Measurements from ENCODE around the gene LPCAT4. TPM values are rescaled to one million over a fixed set of nuclear protein-coding genes. Genes with fewer than 3 reads are reported as not detected.
A peak's percentile ranks its signal among the peaks of the same experiment; 100 is the strongest.

The LPCAT4 gene
- total RNA-seq, 1 donor from 2014 or later, result 47.4 TPM

DNA sequence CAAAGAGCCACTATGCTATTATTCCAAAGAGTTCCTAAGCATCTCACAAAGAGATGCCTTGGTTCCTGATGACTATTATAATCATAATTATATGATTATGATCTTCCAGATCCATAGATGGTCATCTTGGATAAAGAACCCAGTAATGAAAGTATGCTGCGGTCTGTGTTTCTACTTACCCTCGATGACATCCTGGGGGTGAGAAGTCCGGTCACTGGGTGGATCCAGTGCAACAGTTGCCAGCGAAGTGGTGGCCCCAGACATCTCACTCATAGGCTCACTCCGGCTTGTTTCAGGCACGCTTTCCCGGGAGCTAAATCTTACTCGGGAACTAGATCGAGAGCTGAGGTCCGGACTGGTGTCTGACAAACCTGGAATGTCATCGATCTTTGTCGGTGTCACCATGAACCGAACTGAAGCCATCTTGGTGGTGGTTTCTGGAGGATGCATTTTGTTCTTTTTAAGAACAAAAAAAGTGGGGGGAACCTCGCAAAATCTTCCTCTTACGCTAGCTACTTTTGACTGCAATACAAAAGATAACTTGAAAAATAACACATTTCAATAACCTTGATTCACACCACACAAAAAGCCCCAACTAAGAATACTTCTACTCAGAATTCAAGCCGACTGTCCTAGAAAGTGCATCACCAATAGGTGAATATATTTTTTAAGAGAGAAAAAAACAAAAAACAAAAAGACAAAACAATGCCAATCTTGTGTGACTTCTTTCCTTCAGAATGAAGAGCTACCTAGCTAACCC is 30.6 kb downstream of the LPCAT4 start:
- H3K9me3 ChIP-seq, result no peaks in the 10 kb centered on the region
- no peak for DNase-seq (ENCODE audit: extremely low spot score in 2 of 2)
- no peaks in the 10 kb centered on the region for H3K27me3 ChIP-seq
- TF ChIP-seq, protein P1, sequence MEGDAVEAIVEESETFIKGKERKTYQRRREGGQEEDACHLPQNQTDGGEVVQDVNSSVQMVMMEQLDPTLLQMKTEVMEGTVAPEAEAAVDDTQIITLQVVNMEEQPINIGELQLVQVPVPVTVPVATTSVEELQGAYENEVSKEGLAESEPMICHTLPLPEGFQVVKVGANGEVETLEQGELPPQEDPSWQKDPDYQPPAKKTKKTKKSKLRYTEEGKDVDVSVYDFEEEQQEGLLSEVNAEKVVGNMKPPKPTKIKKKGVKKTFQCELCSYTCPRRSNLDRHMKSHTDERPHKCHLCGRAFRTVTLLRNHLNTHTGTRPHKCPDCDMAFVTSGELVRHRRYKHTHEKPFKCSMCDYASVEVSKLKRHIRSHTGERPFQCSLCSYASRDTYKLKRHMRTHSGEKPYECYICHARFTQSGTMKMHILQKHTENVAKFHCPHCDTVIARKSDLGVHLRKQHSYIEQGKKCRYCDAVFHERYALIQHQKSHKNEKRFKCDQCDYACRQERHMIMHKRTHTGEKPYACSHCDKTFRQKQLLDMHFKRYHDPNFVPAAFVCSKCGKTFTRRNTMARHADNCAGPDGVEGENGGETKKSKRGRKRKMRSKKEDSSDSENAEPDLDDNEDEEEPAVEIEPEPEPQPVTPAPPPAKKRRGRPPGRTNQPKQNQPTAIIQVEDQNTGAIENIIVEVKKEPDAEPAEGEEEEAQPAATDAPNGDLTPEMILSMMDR (IDR thresholded peaks at IDR 0.05), result no peak
- TF ChIP-seq POLR2A (IDR thresholded peaks at IDR 0.05) (no peak), POLR2AphosphoS5 (IDR thresholded peaks at IDR 0.05; ENCODE audit: insufficient read depth in 1 of 2, low read depth in 1 of 2) (no peak)
- H3K4me3 ChIP-seq, result peak overlapping the region; percentile 58 to 93
- H3K36me3 ChIP-seq, result peaks cover 0 to 7% of the 10 kb centered on the region in 2 donors
- peak overlapping the region; percentile 93 for H3K27ac ChIP-seq
- intact Hi-C loops (cut with DNase I), result no loop called here
- peaks cover 51% of the 10 kb centered on the region for H3K4me1 ChIP-seq

DNA sequence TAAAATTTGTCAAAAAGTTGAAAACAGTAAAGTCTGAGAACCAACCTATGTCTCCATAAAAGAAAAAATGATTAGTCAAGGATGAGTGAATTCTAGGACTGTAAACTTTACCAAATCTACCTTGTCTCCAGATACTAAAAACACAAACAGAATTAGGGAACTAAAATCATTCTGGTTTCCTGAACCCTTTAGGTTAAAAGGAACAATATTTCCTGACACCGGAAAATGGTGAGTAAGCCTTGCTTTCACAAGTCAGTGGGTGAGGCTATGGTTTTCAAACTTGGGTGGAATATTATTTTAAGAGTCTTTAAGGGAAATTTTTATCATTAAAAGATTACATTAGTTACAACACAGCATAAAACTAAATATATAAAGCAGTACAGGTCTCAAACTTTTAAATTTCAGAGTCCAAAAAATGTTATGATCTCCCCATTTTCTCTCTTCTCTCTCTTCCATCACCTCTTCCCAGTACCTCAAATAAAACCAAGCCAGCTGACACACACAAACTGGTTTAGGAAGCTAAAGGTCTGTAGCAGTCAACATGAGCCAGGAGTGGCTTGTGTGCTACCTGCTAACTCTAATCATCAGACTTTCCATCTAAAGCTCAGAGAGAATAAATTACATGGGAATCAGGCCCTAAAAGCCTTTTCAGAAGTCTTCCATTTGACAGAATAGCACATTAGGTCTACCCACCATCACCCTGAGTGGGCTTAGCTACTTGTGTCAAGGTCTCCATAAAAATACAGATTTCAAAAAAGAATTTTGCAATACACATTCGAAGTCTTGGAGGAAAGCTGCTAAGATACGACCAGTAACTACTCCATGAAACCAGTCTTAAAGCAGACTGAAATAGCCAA is 31.6 kb downstream of the LPCAT4 start:
- Histone ChIP-seq H3K9me3 (no peaks in the 10 kb centered on the region), H3K27me3 (no peaks in the 10 kb centered on the region), H3K36me3 (peaks cover 0 to 7% of the 10 kb centered on the region in 2 donors), H3K27ac (peak overlapping the region; percentile 60), H3K4me1 (peaks cover 41% of the 10 kb centered on the region), H3K4me3 (peak overlapping the region in 1 of 2 donors; percentile 93)
- intact Hi-C loops (cut with DNase I), result no loop called here
- no peak for DNase-seq (ENCODE audit: extremely low spot score in 2 of 2)
- no peak for TF ChIP-seq POLR2A (IDR thresholded peaks at IDR 0.05)
- peak in 1 of 2 donors; percentile 46 for TF ChIP-seq POLR2AphosphoS5 (IDR thresholded peaks at IDR 0.05; ENCODE audit: insufficient read depth in 1 of 2, low read depth in 1 of 2)

DNA sequence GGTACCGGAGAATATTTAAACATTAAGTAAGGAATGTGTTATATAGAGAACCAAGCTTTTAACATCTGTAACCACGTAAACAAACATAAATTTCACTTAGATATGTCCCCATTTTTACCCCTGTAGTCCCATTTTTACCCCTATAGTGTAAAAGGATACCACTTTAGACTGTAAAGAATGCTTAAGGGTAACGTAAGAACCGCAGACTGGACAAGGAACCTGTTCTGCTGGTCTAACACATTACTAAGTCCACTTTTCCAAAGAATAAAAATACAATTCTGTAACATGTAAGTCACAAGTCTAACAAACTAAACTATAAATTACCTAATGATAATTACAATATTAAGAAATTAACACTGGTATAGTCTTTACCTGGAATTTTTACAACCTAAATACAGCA is 32.3 kb downstream of the LPCAT4 start:
- Histone ChIP-seq H3K4me1 (peaks cover 35% of the 10 kb centered on the region), H3K4me3 (peak overlapping the region in 1 of 2 donors; percentile 7), H3K27ac (peak overlapping the region; percentile 36), H3K9me3 (no peaks in the 10 kb centered on the region), H3K27me3 (no peaks in the 10 kb centered on the region), H3K36me3 (peaks cover 0 to 3% of the 10 kb centered on the region in 2 donors)
- intact Hi-C loops (cut with DNase I), result no loop called here
- no peak for DNase-seq (ENCODE audit: extremely low spot score in 2 of 2)
- TF ChIP-seq POLR2A (IDR thresholded peaks at IDR 0.05) (no peak), POLR2AphosphoS5 (IDR thresholded peaks at IDR 0.05; ENCODE audit: insufficient read depth in 1 of 2, low read depth in 1 of 2) (no peak)
- TF ChIP-seq, protein P1 (IDR thresholded peaks at IDR 0.05), result no peak

DNA sequence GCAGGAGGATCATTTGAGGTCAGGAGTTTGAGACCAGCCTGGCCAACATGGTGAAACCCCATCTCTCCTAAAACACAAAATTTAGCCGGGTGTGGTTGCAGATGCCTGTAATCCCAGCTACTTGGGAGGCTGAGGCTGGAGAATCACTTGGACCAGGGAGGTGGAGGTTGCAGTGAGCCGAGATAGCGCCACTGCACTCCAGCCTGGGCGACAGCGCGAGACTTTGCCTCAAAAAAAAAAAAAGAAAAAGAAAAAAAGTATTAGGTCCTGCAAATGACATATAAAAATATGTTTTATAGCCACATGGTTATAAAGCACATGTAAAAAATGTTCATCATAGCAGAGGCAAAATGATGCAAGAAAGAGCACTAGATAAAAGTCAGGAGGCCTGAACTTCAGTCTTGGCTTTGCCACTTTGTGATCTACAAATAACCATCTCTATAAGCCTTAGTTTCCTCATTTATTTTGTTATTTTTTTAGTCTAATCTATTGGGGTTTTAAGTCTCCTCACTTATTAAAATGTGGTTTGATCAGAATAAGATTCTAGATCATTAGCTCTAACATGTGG is 34.4 kb downstream of the LPCAT4 start:
- DNase-seq (ENCODE audit: extremely low spot score in 2 of 2), result no peak
- no peaks in the 10 kb centered on the region for H3K9me3 ChIP-seq
- H3K27me3 ChIP-seq, result no peaks in the 10 kb centered on the region
- no peak overlapping the region for H3K4me3 ChIP-seq
- no peaks in the 10 kb centered on the region for H3K36me3 ChIP-seq
- intact Hi-C loops (cut with DNase I), result no loop called here
- TF ChIP-seq POLR2A (IDR thresholded peaks at IDR 0.05) (no peak), POLR2AphosphoS5 (IDR thresholded peaks at IDR 0.05; ENCODE audit: insufficient read depth in 1 of 2, low read depth in 1 of 2) (no peak)
- TF ChIP-seq, protein P1 (IDR thresholded peaks at IDR 0.05), result no peak
- H3K4me1 ChIP-seq, result peaks cover 30% of the 10 kb centered on the region
- H3K27ac ChIP-seq, result no peak overlapping the region

DNA sequence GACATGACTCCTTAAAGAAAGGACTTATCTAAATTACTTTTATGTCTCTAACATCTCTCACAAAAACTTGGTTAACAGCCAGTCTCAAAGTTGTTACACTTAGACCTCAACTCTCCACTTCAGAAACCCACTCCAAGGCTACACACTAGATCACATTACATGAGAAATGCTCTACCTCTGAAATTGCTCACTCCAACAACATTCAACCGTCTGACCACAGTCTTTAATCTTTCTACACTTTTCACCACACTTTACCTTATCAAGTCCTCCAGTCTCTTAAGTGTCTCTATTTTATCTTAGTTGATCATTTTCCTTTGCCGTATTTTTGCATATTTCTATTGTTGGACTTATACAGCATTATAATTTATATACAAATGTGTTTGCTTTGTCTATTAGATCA is 35.2 kb downstream of the LPCAT4 start:
- no peaks in the 10 kb centered on the region for H3K9me3 ChIP-seq
- TF ChIP-seq POLR2AphosphoS5 (IDR thresholded peaks at IDR 0.05; ENCODE audit: insufficient read depth in 1 of 2, low read depth in 1 of 2) (no peak), POLR2A (IDR thresholded peaks at IDR 0.05) (no peak)
- TF ChIP-seq, protein P1 (IDR thresholded peaks at IDR 0.05), result no peak
- H3K4me1 ChIP-seq, result peaks cover 24% of the 10 kb centered on the region
- intact Hi-C loops (cut with DNase I), result no loop called here
- no peak overlapping the region for H3K27ac ChIP-seq
- no peak overlapping the region for H3K4me3 ChIP-seq
- no peaks in the 10 kb centered on the region for H3K36me3 ChIP-seq
- no peak for DNase-seq (ENCODE audit: extremely low spot score in 2 of 2)
- no peaks in the 10 kb centered on the region for H3K27me3 ChIP-seq

Measured in vagina (tissue), 2 donors.